Measurements from ENCODE around the gene C6orf89.
"Not testable (repeated sequence)": the region's sequence is repeated elsewhere in the genome, so short reads cannot be mapped to it uniquely, and the experiment has no call there.

Gene C6orf89

GRCh38 chr6:36947570-36948351 is 62.0 kb downstream of the C6orf89 start:
- no peak for DNase-seq (ENCODE audit: low spot score)

DNA sequence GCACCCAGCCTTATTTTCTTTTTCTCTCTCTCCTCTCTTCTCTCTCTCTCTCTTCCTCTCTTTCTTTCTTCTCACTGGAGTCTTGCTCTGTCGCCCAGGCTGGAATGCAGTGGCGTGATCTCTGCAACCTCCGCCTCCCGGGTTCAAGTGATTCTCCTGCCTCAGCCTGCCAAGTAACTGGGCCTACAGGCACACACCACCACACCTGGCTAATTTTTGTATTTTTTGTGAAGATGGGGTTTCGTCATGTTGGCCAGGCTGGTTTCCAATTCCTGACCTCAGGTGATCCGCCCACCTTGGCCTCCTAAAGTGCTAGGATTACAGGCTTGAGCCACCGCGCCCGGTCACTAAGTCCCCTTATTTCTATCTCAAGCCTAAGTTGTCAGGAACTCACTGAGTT is 63.3 kb downstream of the C6orf89 start:
- DNase-seq (ENCODE audit: low spot score), result not testable (repeated sequence)

- DNase-seq (ENCODE audit: low spot score), result no peak
Observed at GRCh38 chr6:36949636-36950035, 63.9 kb downstream of the C6orf89 start.

DNA sequence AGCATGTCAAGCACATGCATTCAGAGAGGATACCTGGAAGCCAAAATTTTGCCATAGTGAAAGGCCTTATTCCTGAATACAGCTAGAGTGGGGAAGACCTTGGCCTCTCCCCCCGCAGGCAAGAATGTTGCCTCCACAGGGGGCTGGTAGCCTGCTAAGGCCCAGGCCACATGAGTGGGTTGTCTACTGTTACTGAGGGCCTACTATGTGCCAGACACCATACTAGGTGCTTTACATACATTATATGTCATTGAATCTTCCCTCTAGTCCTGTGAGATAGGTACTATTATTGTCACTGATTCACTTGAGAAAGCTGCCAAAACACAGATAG is 68.1 kb downstream of the C6orf89 start:
- DNase-seq (ENCODE audit: low spot score), result no peak

GRCh38 chr6:36954262-36954931 is 68.6 kb downstream of the C6orf89 start, which contains the start of gene PI16:
Gene PI16 (plus strand): TSS chr6:36954738. CDS start chr6:36954761, 23 bp downstream.
- no peak for DNase-seq (ENCODE audit: low spot score)

DNA sequence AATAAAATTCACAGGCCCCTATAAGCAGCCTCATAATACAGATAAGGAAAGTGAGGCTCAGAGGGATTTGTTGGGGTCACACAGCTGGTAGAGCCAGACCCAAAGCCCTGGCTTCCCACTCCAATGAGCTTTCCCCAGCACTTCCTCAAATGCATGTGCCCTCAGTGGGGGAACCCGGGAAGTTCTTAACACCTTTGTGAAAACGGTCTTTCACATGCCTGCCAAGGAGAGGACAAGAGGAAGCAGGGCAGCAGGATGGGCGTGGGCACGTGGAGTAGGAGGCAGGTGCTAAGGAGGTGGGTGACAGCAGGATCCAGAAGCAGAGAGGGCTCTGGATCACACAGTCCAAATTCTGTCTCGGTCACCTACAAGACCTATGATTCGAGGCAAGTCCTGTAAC is 69.4 kb downstream of the C6orf89 start:
- DNase-seq (ENCODE audit: low spot score), result no peak

- DNase-seq (ENCODE audit: low spot score), result no peak
Observed at GRCh38 chr6:36955671-36956445, 70.1 kb downstream of the C6orf89 start.

DNA sequence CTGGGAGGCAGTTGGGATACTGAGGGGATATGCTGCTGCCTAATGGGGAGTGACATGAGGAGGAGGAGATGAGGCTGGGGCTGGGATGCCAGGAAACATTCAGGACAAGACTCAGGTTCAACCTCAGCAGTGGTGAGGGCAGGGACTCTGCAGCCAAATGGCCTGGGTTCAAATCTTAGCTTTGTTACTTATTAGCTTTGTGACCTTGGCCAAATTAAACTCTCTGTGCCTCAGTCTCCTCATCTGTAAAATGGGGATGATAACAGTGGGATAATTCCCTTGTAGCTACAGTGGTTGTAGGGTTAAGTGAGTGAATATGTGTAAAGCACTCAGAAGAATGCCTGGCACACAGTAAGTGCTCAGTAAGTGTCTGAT is 70.7 kb downstream of the C6orf89 start:
- DNase-seq (ENCODE audit: low spot score), result no peak

DNA sequence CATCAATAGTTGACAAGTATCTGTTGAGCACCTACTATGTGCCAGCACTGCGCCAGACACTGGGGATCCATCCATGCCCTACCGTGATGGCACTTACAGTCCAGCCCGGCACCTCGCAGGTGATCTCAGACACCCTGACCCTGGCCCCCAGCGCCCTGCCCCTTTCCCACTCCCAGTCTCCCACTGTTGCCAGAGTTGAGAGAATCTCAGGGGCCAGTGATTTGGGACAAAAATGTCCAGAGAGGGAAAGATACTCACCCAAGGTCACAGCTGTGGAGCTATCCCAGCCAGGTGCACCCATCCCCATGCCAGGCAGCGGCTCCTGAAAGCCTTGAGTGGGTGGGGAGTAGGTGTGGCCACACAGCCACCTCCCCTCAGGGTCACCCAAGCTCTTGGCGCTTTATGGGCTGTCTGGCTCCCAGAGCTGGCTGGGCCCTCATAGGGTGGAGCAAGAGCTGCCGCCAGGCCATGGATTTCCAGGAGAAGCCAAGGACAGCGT is 72.1 kb downstream of the C6orf89 start:
- DNase-seq (ENCODE audit: low spot score), result no peak

DNA sequence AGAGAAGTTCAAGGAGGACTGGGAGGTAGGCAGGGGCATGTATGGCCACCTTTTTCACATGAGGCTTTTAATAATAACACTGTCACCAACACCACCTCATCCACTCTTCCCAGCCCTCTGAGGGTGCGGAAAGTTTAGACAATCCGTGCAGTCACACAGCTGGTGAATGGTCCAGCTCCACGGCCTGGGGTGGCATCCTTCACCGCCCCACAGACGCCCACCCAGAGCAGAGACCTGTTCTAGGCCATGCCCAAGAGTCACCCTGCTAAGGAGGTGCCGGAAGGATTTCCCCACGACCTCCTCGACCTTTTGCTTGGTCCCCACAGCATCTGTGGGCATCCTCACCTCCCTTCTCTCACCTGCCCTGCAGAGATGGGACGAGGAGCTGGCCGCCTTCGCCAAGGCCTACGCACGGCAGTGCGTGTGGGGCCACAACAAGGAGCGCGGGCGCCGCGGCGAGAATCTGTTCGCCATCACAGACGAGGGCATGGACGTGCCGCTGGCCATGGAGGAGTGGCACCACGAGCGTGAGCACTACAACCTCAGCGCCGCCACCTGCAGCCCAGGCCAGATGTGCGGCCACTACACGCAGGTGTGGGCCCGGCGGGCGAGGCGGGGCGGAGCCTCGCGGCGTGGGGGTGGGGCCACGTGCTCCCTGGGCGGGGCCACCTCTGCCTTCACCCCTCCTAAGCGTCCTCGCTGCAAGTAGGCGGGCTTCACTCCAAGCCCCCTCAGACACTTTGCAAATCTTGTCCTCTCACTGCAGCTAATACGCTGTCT is 73.2 kb downstream of the C6orf89 start:
- DNase-seq (ENCODE audit: low spot score), result no peak

GRCh38 chr6:36959555-36960250 is 74.0 kb downstream of the C6orf89 start:
- DNase-seq (ENCODE audit: low spot score), result no peak

- no peak for DNase-seq (ENCODE audit: low spot score)
Observed at GRCh38 chr6:36961441-36962435, 76.0 kb downstream of the C6orf89 start.

- DNase-seq (ENCODE audit: low spot score), result no peak
Observed at GRCh38 chr6:36962874-36963273, 77.1 kb downstream of the C6orf89 start.

GRCh38 chr6:36963451-36964290 is 77.9 kb downstream of the C6orf89 start:
- DNase-seq (ENCODE audit: low spot score), result no peak

DNA sequence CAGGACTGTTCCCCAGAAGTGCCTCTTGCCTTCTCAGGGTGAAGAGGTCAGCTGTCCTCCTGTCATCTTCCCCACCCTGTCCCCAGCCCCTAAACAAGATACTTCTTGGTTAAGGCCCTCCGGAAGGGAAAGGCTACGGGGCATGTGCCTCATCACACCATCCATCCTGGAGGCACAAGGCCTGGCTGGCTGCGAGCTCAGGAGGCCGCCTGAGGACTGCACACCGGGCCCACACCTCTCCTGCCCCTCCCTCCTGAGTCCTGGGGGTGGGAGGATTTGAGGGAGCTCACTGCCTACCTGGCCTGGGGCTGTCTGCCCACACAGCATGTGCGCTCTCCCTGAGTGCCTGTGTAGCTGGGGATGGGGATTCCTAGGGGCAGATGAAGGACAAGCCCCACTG is 78.6 kb downstream of the C6orf89 start:
- DNase-seq (ENCODE audit: low spot score), result no peak

DNA sequence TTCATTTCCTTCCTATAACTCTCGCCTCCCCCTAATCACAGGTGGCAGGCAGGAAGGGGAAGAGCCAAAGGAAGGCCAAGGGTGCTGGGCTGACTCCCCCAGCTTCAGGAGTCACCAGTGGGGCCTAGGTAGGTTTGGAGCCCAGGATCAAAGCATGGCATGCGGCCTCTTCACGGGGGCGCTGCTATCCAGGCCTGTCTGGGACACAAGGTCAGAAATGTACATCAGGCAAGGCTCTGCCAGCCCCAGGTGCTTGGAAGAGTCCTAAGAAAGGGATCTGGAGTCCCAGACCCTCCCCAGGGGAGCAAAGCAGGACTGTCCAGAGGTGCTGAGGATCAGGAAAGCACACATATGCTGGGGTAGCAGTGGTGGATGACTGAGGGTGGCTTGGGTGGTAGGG is 79.2 kb downstream of the C6orf89 start:
- DNase-seq (ENCODE audit: low spot score), result no peak

GRCh38 chr6:36967301-36967700 is 81.5 kb downstream of the C6orf89 start:
- no peak for DNase-seq (ENCODE audit: low spot score)

- DNase-seq (ENCODE audit: low spot score), result no peak
Observed at GRCh38 chr6:36967757-36968156, 82.0 kb downstream of the C6orf89 start.

All from SW480 (cell line).